Measurements from ENCODE around the gene TBC1D13. TPM values are rescaled to one million over a fixed set of nuclear protein-coding genes. Genes with fewer than 3 reads are reported as not detected.

TBC1D13 gene
- total and polyA plus RNA-seq, 7 donors, result 11.8 to 25.1 (median 15.5) TPM

DNA sequence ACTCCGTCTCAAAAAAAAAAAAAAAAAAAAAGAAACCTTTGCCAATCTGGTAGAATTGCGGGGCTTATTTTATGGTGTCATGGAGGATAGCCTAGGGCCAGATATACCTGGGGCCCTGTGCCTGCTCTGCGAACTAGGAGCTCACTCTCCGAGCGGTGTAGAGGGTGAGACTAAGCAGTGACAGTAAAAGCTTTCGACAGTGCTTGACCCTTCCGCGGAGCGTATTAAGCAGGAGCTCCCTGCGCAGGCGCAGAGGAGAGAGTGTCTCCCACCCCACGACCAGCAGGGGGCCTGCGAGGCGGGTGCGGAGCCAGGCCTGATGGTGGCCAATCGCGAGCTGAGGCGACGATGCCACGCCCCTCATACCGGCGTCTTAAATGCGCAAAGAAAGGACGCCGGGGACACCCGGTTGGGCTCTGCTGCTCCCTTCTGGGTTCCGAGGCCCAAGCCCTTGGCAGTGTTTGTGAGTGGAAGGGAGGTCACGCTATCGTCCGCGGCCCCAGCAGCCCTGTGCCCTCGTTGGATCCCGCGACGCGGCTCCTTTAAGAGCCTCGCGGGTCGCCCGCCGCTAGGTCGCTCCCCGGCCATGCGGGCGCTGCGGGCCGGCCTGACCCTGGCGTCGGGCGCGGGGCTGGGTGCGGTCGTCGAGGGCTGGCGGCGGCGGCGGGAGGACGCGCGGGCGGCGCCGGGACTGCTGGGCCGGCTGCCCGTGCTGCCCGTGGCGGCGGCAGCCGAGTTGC is 31.2 kb downstream of the TBC1D13 start, which contains the start of gene ENDOG:
Gene ENDOG (plus strand): TSS at position 402 of the 740 bp plus-strand sequence. CDS start 185 bp downstream, at position 587.
- WGBS, 3 donors, result 0 to 1% (median 1%) methylated on average over 36 to 70 of the region's 70 CpGs
- intact Hi-C loops (cut with DNase I), result no loop called here

DNA sequence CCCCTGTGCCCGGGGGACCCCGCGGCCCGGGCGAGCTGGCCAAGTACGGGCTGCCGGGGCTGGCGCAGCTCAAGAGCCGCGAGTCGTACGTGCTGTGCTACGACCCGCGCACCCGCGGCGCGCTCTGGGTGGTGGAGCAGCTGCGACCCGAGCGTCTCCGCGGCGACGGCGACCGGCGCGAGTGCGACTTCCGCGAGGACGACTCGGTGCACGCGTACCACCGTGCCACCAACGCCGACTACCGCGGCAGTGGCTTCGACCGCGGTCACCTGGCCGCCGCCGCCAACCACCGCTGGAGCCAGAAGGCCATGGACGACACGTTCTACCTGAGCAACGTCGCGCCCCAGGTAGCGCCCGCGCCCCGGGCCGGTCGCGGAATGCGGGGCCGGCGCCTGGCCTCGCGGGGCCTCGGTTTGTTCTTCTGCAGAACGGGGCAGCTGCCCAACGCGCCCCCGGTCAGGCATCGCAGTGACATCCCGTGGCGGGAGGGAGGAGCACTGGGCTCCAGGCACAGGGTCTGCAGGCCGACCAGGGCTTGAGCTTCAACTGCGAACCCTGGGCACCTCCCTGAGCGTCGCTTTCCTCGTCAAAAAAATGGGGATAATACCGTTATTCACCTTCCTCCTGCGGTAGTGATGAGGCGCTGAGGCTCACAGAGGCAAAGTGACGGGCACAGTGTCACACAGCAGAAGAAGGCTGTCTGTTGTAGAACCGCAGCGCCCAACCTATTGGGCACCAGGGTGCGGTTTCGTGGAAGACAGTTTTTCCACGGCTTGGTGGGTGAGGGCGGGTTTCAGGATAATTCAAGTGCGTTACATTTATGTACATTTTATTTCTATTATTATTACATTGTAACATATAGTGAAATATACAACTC is 32.0 kb downstream of the TBC1D13 start:
- Histone ChIP-seq H3K4me1 (peaks cover 14% of the 10 kb centered on the region), H3K9me3 (no peaks in the 10 kb centered on the region), H3K27ac (peak overlapping the region; percentile 93), H3K36me3 (ENCODE audit: insufficient read depth in 1 of 2, low read depth in 1 of 2) (peaks cover 0 to 38% of the 10 kb centered on the region in 2 donors), H3K4me3 (peak overlapping the region; percentile 68), H3K27me3 (ENCODE audit: insufficient read depth in 3 of 3, low read length in 2 of 3) (no peaks in the 10 kb centered on the region)
- 8 to 12% (median 8%) methylated on average over 60 to 90 of the region's 90 CpGs for WGBS, 3 donors
- intact Hi-C loops (cut with DNase I), result no loop called here
- DNase-seq, result peak; percentile 51 to 75
- TF ChIP-seq, protein P1, sequence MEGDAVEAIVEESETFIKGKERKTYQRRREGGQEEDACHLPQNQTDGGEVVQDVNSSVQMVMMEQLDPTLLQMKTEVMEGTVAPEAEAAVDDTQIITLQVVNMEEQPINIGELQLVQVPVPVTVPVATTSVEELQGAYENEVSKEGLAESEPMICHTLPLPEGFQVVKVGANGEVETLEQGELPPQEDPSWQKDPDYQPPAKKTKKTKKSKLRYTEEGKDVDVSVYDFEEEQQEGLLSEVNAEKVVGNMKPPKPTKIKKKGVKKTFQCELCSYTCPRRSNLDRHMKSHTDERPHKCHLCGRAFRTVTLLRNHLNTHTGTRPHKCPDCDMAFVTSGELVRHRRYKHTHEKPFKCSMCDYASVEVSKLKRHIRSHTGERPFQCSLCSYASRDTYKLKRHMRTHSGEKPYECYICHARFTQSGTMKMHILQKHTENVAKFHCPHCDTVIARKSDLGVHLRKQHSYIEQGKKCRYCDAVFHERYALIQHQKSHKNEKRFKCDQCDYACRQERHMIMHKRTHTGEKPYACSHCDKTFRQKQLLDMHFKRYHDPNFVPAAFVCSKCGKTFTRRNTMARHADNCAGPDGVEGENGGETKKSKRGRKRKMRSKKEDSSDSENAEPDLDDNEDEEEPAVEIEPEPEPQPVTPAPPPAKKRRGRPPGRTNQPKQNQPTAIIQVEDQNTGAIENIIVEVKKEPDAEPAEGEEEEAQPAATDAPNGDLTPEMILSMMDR (IDR thresholded peaks at IDR 0.05), result no peak
- ATAC-seq, result peak; percentile 12 to 38 (median 32)

More for the DNA sequence above, 31.2 kb downstream of the TBC1D13 start, which contains the start of gene ENDOG:
- DNase-seq (peak; percentile 98 to 99), ATAC-seq (peak; percentile 97 to 98 (median 97))
- Histone ChIP-seq H3K4me3 (peak within 1 kb of the TSS; percentile 68), H3K27ac (peak within 1 kb of the TSS; percentile 93), H3K27me3 (ENCODE audit: insufficient read depth in 3 of 3, low read length in 2 of 3) (no peaks in the 10 kb centered on the region), H3K4me1 (peaks cover 14% of the 10 kb centered on the region), H3K9me3 (no peaks in the 10 kb centered on the region), H3K36me3 (ENCODE audit: insufficient read depth in 1 of 2, low read depth in 1 of 2) (peaks cover 0 to 31% of the 10 kb centered on the region in 2 donors)
- TF ChIP-seq, protein P1 (IDR thresholded peaks at IDR 0.05), result peak; percentile 92

DNA sequence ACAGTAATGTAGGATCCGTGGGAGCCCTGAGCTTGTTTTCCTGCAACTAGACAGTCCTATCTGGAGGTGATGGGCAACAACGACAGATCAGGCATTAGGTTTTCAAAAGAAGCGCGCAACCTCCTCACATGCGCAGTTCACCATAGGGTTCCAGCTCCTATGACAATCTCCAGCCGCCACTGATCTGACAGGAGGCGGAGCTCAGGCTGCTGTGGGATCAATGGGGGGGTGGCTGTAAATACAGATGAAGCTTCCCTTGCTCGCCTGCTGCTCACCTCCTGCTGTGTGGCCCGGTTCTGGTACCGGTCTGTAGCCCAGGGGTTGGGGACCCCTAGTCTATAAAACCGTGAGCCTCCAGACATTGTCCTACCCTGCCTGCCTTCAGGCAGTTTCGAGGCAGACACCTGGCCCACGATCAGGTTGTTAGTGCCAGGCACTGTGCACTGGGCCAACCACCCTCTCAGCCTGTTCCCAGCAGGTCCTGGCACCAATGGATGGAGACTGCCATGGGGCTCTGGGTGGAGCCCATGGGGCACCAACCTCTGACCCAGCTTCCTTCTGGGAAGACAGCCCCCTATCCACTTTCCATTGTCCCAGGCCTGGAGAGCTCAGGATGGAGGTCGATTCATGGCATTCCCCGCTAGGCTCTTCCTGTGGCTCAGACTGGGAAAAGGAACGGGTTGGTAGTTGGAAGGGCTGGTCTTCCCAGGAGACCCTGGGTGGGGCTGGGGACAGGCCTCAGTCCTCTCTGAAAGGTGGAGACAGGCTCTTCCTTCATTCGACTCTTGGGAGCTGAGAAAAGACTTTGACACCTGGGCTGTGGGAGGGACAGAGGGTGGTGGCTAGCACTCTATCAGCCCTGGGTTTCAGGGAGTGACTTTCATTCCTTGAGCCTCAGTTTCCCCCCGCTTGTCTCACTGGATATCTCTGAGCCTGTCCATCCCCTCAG is 32.9 kb downstream of the TBC1D13 start:
- DNase-seq (peak in 1 of 2 donors; percentile 49), ATAC-seq (no peak)
- Histone ChIP-seq H3K36me3 (ENCODE audit: insufficient read depth in 1 of 2, low read depth in 1 of 2) (peaks cover 0 to 47% of the 10 kb centered on the region in 2 donors), H3K4me3 (peak overlapping the region; percentile 68), H3K27me3 (ENCODE audit: insufficient read depth in 3 of 3, low read length in 2 of 3) (no peaks in the 10 kb centered on the region), H3K4me1 (peaks cover 14% of the 10 kb centered on the region), H3K27ac (peak overlapping the region; percentile 93), H3K9me3 (no peaks in the 10 kb centered on the region)
- intact Hi-C loops (cut with DNase I), result no loop called here
- 59 to 68% (median 63%) methylated on average over 18 of the region's 18 CpGs for WGBS, 3 donors
- TF ChIP-seq, protein P1 (IDR thresholded peaks at IDR 0.05), result no peak
